ENCODE measurements around the gene RABGAP1L.

Gene RABGAP1L

DNA sequence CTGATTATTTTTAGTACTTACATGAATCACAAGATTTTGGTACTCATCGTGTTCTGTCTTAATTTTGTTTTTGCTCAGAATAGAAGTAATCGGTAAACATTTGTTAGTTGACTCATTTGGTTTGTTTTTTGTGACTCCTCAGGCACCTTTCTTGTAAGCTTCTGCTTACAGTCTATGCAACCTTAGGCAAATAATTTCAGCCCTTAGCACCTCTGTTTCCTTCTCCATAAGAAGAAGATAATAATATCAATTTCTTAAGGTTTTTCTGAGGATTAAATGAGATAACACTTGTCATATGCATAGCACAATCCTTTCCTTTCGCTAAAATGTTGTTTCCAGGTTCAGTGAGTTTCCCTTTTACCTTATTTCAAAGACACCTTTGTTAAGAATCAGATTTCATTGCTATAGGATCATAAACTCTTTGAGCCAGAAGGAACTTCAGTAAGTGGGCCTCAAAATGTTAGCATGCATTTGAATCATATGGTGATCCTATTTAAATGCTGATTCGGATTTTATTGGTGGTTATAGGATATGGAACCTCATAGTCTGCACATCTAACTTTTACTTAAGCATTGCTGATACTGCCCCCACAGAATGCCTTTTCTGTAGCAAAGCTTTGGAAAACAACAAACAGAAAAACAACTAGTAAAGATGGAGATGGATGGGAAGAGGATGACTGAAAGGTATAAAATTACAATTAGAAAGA is 567.7 kb downstream of the RABGAP1L start:
- no peak for DNase-seq

DNA sequence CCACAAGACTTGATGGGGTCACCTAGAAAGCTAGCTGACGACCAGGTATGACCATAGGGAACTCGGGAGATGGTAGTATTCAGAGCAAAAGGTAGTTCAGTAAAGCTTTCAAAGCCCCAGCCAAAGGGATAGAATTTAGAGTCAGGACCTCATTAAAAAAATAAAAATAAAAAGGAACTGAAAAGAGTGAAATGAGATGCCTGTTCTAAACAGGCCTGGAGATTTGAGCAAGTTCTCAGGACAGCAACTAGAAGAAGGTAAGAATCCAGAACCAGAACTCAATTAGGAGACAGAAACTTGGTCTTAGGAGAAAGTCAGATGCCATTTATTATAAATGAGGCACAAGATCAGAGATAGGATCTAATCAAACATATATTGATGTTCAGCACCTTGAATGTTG is 575.0 kb downstream of the RABGAP1L start:
- no peak for DNase-seq

DNA sequence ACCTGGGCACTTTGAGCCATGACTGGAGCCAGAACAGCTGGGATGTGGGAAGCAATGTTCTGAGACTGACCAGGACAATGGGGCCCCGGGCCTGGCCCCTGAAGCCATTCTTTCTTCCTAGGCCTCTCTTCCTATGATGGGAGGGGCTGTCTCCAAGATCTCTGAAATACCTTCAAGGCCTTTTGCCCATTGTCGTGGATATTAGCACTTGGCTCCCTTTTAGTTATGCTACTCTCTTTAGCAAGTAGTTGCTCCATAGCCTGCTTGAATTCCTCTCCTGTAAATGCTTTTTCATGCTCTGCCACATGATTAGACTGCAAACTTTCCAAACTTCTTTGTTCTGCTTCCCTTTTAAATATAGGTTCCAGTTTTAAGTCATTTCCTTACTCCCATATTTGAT is 577.5 kb downstream of the RABGAP1L start:
- DNase-seq: no peak

DNA sequence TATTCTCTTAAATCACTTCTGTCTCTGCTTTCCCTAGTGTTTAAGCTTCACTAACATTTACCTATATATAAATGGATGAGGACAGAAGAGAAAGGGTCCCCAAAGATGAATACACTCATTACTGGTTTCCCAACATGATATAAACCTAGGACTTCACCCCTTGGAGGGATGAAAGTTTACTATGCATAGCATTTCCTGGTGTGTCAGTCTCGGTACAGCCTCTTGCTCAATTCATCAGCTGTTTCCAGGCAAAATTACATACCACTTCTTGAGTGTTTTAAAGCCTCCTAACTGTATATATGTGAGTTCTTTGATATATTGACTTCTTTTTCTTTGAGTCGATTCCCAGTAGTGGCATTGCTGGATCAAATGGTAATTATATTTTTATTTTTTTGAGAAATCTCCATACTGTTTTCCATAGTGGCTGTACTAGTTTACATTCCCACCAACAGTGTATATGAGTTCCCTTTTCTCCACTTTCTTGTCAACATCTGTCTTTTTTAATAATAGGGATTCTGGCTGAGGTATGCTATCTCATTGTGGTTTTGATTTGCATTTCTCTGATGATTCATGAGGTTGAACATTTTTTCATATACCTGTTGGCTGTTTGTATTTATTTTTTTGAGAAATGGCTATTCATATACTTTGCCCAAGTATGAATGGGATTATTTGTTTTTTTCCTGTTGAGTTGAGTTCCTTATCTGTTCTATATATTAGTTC is 581.1 kb downstream of the RABGAP1L start:
- DNase-seq: no peak

DNA sequence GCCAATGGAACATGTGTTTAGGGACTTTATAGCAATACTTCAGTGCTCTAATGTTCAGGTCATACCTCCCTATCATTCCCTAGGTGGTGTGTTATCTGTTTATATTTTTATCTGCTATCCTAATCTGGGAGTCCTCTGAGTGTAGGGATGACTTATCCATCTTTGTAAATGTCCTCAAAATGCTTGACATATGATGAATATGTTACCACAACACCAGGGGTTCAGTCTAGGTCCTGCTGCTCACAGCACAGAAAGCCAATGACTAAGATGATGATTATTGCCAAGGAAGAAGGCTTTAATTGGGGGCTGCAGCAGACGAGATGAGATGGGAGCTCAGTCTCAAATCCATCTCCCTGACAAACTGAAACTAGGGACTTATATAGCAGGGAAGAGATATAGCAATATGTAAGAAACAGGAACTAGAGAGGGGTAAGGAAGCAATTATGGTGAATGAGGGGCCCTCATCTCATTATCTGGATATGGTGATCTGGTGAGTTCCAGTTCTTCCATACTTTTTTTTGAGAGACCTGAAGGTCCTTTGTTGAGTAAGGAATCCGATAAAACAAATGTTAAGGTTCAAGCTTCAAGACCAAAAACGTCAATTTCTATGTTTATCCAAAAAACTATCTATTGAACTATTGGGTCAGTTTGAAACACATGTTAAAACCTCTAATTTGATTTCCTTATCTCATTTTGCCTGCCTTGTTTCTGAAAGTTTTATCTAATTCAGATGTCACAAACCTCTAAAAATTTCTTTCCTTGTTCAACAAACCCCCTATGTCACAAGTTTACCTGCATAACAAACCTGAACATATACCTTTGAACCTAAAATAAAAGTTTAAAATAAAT is 583.7 kb downstream of the RABGAP1L start:
- DNase-seq: no peak

DNA sequence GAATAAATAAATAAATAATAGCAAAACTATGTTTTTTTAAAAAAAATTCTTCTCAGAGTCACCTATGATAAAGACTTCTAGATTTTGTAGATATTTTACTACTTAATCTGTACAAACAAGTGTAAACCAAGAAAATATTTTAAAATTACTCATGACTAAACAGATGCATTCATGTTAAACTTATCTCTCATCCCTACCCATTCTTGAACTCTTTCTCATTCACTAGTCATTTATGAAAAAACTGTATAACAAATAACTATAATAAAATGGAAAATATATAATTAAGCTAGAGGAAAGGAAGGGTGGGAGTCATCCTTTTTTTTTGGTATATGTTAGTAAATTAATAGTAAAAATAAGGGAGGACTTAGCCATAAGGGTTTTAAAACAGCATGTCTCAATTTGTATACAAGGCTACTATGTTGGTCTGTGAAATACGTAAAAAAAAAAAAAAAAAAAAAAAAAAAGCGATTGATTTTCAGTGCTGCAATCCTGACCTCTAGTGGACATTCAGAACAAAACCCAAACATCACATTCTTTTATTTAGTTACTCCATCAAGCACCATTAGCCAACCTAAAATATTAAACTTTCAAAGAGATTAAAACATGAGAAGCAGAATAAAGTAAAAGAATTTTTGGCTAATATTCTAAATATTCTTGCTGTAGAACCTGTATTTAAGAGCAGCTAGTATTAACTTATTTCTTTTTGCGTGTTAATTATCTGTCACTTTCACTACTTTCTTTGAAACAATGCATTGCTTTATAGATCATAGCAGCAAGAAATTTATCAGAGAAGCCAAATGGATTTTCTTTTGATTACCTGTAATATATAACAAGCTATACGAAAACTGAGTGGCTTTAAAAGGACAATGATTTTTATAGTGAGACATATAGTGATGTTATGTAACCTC is 584.6 kb downstream of the RABGAP1L start:
- DNase-seq: no peak

DNA sequence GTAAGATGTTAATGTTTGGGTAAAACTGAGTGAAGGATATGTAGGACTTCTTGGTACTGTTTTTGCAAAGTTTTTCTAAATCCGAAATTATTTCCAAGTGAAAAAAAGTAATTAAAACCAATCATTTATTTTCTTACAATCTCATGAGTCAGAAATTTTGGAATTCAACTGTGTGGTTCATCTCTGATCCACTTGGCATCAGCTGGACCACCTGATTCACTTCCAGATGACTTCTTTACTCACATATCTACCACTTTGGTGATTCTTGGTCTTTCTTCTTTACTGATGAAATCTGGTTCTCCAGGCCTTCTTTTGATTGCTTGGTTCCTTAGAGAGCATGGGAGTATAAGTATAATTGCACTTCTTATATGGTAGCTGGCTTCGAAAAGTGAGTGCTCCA is 585.6 kb downstream of the RABGAP1L start:
- no peak for DNase-seq

DNA sequence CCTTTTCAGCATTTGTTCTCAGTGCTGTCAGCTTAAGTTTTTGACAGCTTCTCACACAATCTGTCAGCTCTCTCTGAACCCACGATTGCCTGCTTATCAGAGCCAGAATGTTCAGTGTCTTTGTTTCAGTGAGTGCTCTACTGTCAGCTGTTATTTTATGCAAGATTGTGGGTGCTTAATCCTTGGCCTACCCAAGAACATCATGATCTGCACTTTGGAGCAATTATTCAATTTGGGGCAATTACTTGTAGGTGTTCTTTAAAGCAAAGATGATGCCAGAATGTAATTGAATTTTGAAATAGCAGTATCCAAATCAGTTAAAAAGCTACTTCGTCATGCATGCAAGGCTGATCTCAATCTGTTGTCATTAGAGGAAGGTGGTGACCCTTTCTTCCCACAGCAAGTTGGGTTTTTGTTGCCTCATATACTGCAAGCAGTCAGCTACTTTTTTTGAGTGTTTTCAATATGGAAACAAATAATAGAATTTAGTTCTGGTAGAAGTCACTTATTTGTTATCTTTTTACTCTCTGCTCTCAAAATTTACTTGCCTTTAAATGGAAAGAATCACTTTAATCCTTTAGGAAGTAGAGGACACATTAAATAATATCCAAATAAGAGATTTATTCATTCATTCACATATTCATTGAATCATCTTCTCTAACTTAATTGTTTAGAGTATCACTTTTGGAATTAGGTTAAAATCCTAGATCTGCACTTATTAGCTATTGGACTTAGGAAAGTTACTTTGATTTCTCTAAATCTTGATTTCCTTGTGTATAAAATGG is 586.9 kb downstream of the RABGAP1L start:
- no peak for DNase-seq

DNA sequence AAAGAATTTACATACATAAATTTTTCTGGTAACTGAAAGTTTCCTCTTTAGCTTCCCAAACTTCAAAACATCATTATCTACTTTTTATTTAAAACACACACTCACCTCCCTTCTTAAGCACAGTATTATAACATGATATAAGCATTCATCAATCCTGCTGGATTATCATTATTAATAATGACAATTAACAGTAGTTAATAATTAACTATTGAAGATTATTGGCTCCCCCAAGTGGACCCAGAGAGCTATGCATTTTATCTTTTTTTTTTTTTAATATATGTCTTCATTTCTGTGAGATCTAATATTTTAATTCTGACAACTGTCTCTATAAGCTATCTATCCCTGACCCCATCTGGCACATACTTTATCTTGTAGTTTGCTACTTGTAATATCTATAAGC is 588.3 kb downstream of the RABGAP1L start:
- no peak for DNase-seq

DNA sequence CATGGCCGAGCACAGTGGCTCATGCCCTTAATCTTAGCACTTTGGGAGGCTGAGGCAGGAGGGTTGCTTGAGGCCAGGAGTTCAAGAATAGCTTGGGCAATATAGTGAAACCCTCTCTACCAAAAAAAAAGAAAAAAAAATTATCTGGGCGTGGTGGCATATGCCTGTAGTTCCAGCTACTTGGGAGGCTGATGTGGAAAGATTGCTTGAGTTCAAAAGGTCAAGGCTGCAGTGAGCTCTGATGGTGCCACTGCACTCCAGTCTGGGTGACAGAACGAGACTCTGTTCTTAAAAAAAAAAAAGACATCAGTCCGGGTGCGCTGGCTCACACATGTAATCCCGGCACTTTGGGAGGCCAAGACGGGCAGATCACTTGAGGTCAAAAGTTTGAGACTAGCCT is 589.3 kb downstream of the RABGAP1L start:
- no peak for DNase-seq

DNA sequence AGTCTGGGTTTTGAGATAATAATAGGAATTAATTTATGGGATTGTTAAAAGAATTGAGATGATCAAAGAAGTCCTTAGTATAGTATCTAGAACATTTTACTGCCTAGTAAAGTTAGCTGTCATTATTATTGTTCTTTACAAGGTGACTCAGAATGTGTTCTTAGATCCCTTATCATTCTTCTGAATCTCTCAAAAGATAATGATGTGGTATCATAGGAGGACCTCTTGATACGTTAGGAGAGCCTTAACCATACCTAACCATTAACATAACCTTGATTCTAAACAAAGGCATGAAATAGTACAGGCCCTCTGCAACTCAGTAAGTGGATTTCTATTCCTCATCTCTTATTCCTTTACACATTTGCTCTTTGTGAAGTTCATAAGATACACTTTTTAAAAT is 593.8 kb downstream of the RABGAP1L start:
- DNase-seq: no peak

DNA sequence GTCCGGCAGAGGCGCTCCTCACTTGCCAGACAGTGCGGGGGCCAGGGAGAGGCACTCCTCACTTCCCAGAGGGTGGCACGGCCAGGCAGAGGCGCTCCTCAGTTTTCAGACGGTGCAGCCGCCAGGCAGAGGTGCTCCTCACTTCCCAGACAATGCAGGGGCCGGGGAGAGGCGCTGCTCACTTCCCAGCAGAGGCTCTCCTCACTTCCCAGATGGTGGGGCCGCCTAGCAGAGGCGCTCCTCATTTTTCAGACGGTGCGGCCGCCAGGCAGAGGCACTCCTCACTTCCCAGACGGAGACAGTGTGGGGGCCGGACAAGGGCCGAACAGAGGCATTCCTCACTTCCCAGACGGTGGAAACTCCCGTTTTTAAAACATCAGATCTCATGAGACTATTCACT is 602.0 kb downstream of the RABGAP1L start:
- DNase-seq: no peak

DNA sequence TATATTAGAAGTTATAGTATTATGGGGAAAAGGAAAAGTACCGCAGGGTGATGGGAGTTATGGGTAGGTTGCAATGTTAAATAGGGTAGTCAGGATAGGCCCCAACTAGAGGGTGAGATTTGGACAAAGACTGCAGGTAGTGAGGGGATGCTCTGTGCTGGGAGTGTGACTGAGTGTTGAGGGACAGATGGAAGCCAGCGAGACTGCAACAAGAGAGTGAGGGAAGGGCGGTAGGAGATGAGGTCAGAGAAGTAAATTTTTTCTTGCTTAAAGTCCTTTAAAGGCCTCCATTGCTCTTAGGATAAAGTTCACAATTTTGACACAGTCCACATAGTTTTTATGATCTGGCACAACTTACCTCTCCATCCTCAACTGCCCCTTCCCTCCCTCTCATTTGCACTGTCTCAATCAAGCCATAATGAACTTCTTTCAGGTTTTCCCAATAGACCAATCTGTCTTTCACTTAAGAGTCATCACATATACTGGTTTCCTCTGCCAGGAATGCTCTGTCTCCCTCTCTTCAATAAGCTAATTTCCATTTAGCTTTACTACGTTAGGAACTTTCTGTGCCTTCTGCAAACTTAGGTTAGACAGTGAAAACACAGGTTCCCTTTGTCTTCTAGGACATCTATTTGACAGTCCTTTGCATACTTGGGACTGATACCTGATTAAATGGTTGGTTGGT is 602.7 kb downstream of the RABGAP1L start:
- DNase-seq: no peak

DNA sequence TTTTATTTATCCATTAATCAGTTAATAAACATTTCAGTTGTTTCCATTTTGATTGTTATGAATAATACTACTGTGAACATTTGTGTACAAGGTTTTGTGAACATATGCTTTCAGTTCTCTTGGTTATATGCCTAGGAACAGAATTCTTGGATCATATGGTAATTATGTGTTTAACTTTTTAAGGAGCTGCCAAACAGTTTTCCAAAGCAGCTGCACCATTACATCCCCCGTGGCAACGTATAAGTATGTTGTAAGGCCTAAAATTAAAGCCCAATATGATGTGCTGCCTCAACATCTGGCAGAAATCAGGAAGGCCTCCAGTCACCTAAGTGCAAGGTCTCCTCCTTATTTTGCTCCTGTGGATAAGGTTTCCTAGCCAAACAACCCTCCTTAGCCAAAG is 604.9 kb downstream of the RABGAP1L start:
- no peak for DNase-seq

DNA sequence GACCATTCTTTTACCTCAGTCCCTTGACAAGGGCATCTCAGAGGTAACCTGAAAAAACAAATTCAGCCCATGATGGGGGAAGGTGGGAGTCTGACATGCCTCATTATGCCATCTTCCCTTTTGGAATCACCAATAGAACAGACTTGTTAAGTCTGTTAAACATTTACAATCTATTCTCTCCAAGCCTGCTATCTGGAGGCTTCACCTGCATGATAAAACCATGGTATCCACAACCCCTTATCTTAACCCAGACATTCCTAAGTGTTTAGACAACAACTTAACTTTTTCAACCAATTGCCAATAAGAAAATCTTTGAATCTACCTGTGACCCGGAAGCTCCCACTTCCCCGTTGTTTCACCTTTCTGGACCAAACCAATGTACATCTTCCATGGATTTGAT is 607.4 kb downstream of the RABGAP1L start:
- DNase-seq: no peak

DNA sequence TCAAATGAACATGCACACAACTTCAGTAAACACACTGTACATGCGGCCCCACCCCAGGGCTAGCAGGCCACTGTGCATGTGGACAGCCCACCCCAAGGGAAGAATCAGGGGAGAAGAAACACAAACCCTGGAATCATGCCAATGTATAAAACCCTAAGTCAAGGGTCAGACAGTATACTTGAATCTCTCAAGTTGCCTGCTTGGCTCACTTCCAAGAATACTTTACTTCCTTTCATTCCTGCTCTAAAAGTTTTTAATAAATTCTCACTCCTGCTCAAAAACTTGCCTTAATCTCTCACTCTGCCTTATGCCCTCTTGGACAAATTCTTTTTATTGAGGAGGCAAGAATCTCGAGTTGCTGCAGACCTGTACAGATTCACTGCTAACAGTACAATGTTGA is 609.2 kb downstream of the RABGAP1L start:
- DNase-seq: no peak

DNA sequence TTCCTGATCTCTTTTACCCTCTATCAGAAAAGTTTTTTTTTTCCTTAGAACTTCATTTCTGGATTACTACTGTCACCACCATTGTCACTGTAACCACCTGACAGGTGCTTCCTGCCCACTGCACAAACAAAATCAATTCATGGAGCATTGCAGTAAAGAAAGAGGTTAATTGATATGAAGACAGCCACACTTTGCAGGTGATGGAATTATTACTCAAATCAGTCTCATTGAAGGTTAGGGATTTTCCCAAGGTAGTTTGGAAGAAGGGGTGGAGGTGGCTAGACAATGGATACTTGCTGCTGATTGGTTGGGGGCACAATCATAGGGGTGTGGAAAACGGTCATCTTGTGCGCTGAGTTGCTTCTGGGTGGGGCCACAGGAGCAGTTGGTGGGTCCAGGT is 609.6 kb downstream of the RABGAP1L start:
- DNase-seq: no peak

DNA sequence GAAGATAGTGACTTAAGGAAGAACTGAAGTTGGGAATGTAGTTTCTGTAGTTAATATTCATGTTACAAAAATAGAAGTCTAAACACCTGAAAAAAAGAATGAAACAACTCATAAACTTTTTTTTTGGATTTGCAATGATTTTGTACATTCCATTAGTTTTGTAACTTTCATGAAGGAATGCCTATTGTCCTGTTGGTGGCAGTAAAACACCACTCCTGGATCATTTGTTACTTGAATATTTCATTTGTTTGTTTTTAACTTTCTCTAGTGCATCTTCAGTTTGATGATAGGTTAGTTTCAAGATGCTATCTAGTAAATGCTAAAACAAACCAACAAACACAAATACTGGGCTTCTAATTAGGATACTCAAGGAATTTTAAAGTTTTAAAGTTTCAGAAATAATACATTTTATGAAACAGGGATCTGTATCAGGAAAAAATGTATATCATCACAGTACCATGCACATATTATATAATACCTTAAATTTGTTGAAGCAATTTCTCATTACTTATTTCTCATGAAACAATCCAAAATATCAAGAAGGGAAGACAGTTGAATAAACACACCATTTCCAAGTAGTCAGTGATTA is 610.7 kb downstream of the RABGAP1L start:
- DNase-seq: no peak

DNA sequence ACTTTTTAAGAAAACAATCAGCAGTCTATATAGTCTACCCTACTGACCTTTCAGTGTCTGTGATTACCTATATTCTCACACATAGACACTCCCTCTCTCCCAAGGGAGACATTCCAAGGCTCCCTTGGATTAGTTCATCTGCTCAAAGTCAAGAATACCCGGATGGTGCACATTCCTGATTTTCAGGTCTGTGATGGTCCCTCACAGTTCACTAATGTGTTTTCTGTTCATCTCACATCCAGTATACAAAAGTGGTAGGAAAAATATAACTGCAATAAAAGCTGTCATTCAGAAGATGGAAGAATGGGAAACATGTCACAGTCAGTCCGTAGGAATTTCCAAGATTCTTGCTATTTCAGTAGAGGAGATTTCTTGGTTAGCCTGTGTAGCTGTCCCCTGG is 616.3 kb downstream of the RABGAP1L start:
- DNase-seq: no peak

DNA sequence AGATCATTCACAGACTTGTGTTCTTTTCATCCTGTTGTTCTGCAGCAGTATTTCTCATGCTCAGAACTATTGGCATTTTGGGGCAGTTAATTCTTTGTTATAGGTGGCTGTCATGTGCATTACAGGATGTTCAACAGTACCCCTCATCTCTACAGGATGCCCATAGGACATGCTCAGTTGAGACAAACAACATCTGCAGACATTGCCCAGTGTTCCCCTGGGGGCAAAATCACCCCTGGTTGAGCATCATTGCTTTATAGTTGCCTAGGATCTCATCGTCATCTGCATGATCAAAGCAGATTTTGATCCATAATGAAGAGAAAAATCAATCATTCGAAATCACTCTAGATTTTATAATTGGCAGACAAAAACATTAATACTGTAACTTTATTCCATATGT is 617.9 kb downstream of the RABGAP1L start:
- no peak for DNase-seq

DNA sequence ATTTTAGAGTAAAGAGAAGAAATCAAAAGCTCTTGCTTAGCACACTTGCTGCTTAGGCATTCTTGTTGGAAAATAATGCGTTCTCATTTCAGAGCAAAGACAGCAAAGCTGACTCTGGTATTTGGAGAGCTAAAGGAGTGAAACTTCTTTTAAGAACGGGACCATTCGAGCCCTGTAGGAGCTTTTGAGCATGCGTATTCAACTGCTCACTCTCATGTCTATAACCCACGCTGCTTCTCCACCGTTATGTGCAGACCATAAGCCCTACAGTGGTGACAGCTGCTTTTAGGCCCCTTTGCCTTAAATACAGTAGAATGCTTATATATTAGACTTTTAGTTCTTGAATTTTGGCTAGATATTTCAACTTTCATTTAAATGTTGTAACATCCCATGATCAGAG is 626.2 kb downstream of the RABGAP1L start:
- no peak for DNase-seq
